Measurements from ENCODE around the gene CRNKL1.

CRNKL1 gene

GRCh38 chr20:20083807-20084206, 31.5 kb upstream of the CRNKL1 start:
- no peaks in the 10 kb centered on the region for H3K27me3 ChIP-seq (ENCODE audit: low read depth, low read length)
- no peaks in the 10 kb centered on the region for H3K9me3 ChIP-seq (ENCODE audit: control insufficient read depth in 1 of 2, low read length in 2 of 2)
- no peak overlapping the region for H3K27ac ChIP-seq (ENCODE audit: low read length)
- no peaks in the 10 kb centered on the region for H3K36me3 ChIP-seq (ENCODE audit: control insufficient read depth in 1 of 2, insufficient read depth in 2 of 2, low read length in 2 of 2)
- H3K4me3 ChIP-seq (ENCODE audit: low read depth in 1 of 2, low read length in 2 of 2): no peak overlapping the region
- H3K4me1 ChIP-seq (ENCODE audit: control insufficient read depth in 1 of 2, insufficient read depth in 2 of 2, low read length in 2 of 2): peaks cover 0 to 9% of the 10 kb centered on the region in 2 donors

- Histone ChIP-seq H3K9me3 (ENCODE audit: control insufficient read depth in 1 of 2, low read length in 2 of 2) (no peaks in the 10 kb centered on the region), H3K27me3 (ENCODE audit: low read depth, low read length) (no peaks in the 10 kb centered on the region), H3K4me1 (ENCODE audit: control insufficient read depth in 1 of 2, insufficient read depth in 2 of 2, low read length in 2 of 2) (peaks cover 0 to 4% of the 10 kb centered on the region in 2 donors), H3K36me3 (ENCODE audit: control insufficient read depth in 1 of 2, insufficient read depth in 2 of 2, low read length in 2 of 2) (no peaks in the 10 kb centered on the region), H3K27ac (ENCODE audit: low read length) (no peak overlapping the region), H3K4me3 (ENCODE audit: low read depth in 1 of 2, low read length in 2 of 2) (no peak overlapping the region)
Observed at GRCh38 chr20:20079102-20079784, 27.0 kb upstream of the CRNKL1 start.

- no peaks in the 10 kb centered on the region for H3K36me3 ChIP-seq (ENCODE audit: control insufficient read depth in 1 of 2, insufficient read depth in 2 of 2, low read length in 2 of 2)
- H3K4me3 ChIP-seq (ENCODE audit: low read depth in 1 of 2, low read length in 2 of 2): no peak overlapping the region
- H3K27ac ChIP-seq (ENCODE audit: low read length): no peak overlapping the region
- no peaks in the 10 kb centered on the region for H3K27me3 ChIP-seq (ENCODE audit: low read depth, low read length)
- no peaks in the 10 kb centered on the region for H3K4me1 ChIP-seq (ENCODE audit: control insufficient read depth in 1 of 2, insufficient read depth in 2 of 2, low read length in 2 of 2)
- no peaks in the 10 kb centered on the region for H3K9me3 ChIP-seq (ENCODE audit: control insufficient read depth in 1 of 2, low read length in 2 of 2)
Observed at GRCh38 chr20:20078041-20078440, 25.8 kb upstream of the CRNKL1 start.

- Histone ChIP-seq H3K27me3 (ENCODE audit: low read depth, low read length) (no peaks in the 10 kb centered on the region), H3K4me1 (ENCODE audit: control insufficient read depth in 1 of 2, insufficient read depth in 2 of 2, low read length in 2 of 2) (no peaks in the 10 kb centered on the region), H3K36me3 (ENCODE audit: control insufficient read depth in 1 of 2, insufficient read depth in 2 of 2, low read length in 2 of 2) (no peaks in the 10 kb centered on the region), H3K9me3 (ENCODE audit: control insufficient read depth in 1 of 2, low read length in 2 of 2) (no peaks in the 10 kb centered on the region), H3K27ac (ENCODE audit: low read length) (no peak overlapping the region), H3K4me3 (ENCODE audit: low read depth in 1 of 2, low read length in 2 of 2) (no peak overlapping the region)
Observed at GRCh38 chr20:20076297-20077065, 24.2 kb upstream of the CRNKL1 start.

GRCh38 chr20:20075032-20075431, 22.8 kb upstream of the CRNKL1 start:
- no peaks in the 10 kb centered on the region for H3K4me1 ChIP-seq (ENCODE audit: control insufficient read depth in 1 of 2, insufficient read depth in 2 of 2, low read length in 2 of 2)
- no peaks in the 10 kb centered on the region for H3K36me3 ChIP-seq (ENCODE audit: control insufficient read depth in 1 of 2, insufficient read depth in 2 of 2, low read length in 2 of 2)
- H3K4me3 ChIP-seq (ENCODE audit: low read depth in 1 of 2, low read length in 2 of 2): no peak overlapping the region
- H3K27ac ChIP-seq (ENCODE audit: low read length): no peak overlapping the region
- no peaks in the 10 kb centered on the region for H3K27me3 ChIP-seq (ENCODE audit: low read depth, low read length)
- H3K9me3 ChIP-seq (ENCODE audit: control insufficient read depth in 1 of 2, low read length in 2 of 2): no peaks in the 10 kb centered on the region

GRCh38 chr20:20073801-20074371, 21.6 kb upstream of the CRNKL1 start:
- H3K4me3 ChIP-seq (ENCODE audit: low read depth in 1 of 2, low read length in 2 of 2): no peak overlapping the region

GRCh38 chr20:20070871-20071726, 18.8 kb upstream of the CRNKL1 start:
- H3K27ac ChIP-seq (ENCODE audit: low read length): no peak overlapping the region
- H3K27me3 ChIP-seq (ENCODE audit: low read depth, low read length): no peaks in the 10 kb centered on the region
- no peaks in the 10 kb centered on the region for H3K36me3 ChIP-seq (ENCODE audit: control insufficient read depth in 1 of 2, insufficient read depth in 2 of 2, low read length in 2 of 2)
- H3K4me3 ChIP-seq (ENCODE audit: low read depth in 1 of 2, low read length in 2 of 2): no peak overlapping the region
- H3K4me1 ChIP-seq (ENCODE audit: control insufficient read depth in 1 of 2, insufficient read depth in 2 of 2, low read length in 2 of 2): no peaks in the 10 kb centered on the region
- H3K9me3 ChIP-seq (ENCODE audit: control insufficient read depth in 1 of 2, low read length in 2 of 2): no peaks in the 10 kb centered on the region

More at GRCh38 chr20:20073801-20074371, 21.6 kb upstream of the CRNKL1 start:
- Histone ChIP-seq H3K27ac (ENCODE audit: low read length) (no peak overlapping the region), H3K9me3 (ENCODE audit: control insufficient read depth in 1 of 2, low read length in 2 of 2) (no peaks in the 10 kb centered on the region), H3K36me3 (ENCODE audit: control insufficient read depth in 1 of 2, insufficient read depth in 2 of 2, low read length in 2 of 2) (no peaks in the 10 kb centered on the region), H3K27me3 (ENCODE audit: low read depth, low read length) (no peaks in the 10 kb centered on the region), H3K4me1 (ENCODE audit: control insufficient read depth in 1 of 2, insufficient read depth in 2 of 2, low read length in 2 of 2) (no peaks in the 10 kb centered on the region)

- no peaks in the 10 kb centered on the region for H3K4me1 ChIP-seq (ENCODE audit: control insufficient read depth in 1 of 2, insufficient read depth in 2 of 2, low read length in 2 of 2)
- no peaks in the 10 kb centered on the region for H3K9me3 ChIP-seq (ENCODE audit: control insufficient read depth in 1 of 2, low read length in 2 of 2)
- H3K36me3 ChIP-seq (ENCODE audit: control insufficient read depth in 1 of 2, insufficient read depth in 2 of 2, low read length in 2 of 2): no peaks in the 10 kb centered on the region
- no peak overlapping the region for H3K4me3 ChIP-seq (ENCODE audit: low read depth in 1 of 2, low read length in 2 of 2)
- no peak overlapping the region for H3K27ac ChIP-seq (ENCODE audit: low read length)
- no peaks in the 10 kb centered on the region for H3K27me3 ChIP-seq (ENCODE audit: low read depth, low read length)
Observed at GRCh38 chr20:20065361-20065760, 13.1 kb upstream of the CRNKL1 start.

GRCh38 chr20:20063941-20064702, 11.9 kb upstream of the CRNKL1 start:
- Histone ChIP-seq H3K27me3 (ENCODE audit: low read depth, low read length) (no peaks in the 10 kb centered on the region), H3K27ac (ENCODE audit: low read length) (no peak overlapping the region), H3K9me3 (ENCODE audit: control insufficient read depth in 1 of 2, low read length in 2 of 2) (no peaks in the 10 kb centered on the region), H3K36me3 (ENCODE audit: control insufficient read depth in 1 of 2, insufficient read depth in 2 of 2, low read length in 2 of 2) (no peaks in the 10 kb centered on the region), H3K4me3 (ENCODE audit: low read depth in 1 of 2, low read length in 2 of 2) (no peak overlapping the region), H3K4me1 (ENCODE audit: control insufficient read depth in 1 of 2, insufficient read depth in 2 of 2, low read length in 2 of 2) (no peaks in the 10 kb centered on the region)

GRCh38 chr20:20060234-20060998, 8.2 kb upstream of the CRNKL1 start:
- no peak overlapping the region for H3K27ac ChIP-seq (ENCODE audit: low read length)
- no peaks in the 10 kb centered on the region for H3K27me3 ChIP-seq (ENCODE audit: low read depth, low read length)
- H3K9me3 ChIP-seq (ENCODE audit: control insufficient read depth in 1 of 2, low read length in 2 of 2): no peaks in the 10 kb centered on the region
- H3K4me3 ChIP-seq (ENCODE audit: low read depth in 1 of 2, low read length in 2 of 2): no peak overlapping the region
- H3K36me3 ChIP-seq (ENCODE audit: control insufficient read depth in 1 of 2, insufficient read depth in 2 of 2, low read length in 2 of 2): no peaks in the 10 kb centered on the region
- H3K4me1 ChIP-seq (ENCODE audit: control insufficient read depth in 1 of 2, insufficient read depth in 2 of 2, low read length in 2 of 2): no peaks in the 10 kb centered on the region
